Body of pancreas (tissue), 4 donors: ENCODE results near the gene OR6P1. TPM values are rescaled to one million over a fixed set of nuclear protein-coding genes. Genes with fewer than 3 reads are reported as not detected.

Experiments
- ATAC-seq: fragments of 150-250 bp; one replicate; pipeline ENCODE4 v1.9.1; 2016
- DNase-seq, 4 donors: peaks; one replicate each; pipeline ENCODE4 v3.0.0-alpha.2; 2019
- H3K27ac ChIP-seq, 4 donors: fragments of 200-600 bp; sonication (generic); 1 replicate in 3 of 4; 2 replicates in 1 of 4; pipeline versions ENCODE4 v1.5.1 to v1.6.1; 2016 to 2019; ENCODE audit warnings: mild to moderate bottlenecking in 1 of 4, mixed read lengths in 1 of 4, moderate library complexity in 1 of 4
- H3K27me3 ChIP-seq, 2 donors: fragments of 200-600 bp; sonication (generic); one replicate each; pipeline ENCODE4 v1.6.0; 2016; ENCODE audit warnings: mild to moderate bottlenecking in 1 of 2
- H3K36me3 ChIP-seq, 2 donors: fragments of 200-600 bp; sonication (generic); replicated peaks in 1 of 2; 2 replicates each; pipeline ENCODE4 v1.5.1; 2016; ENCODE audit warnings: low read depth in 2 of 2; ENCODE audit not compliant: insufficient read depth in 1 of 2
- H3K4me1 ChIP-seq: fragments of 200-600 bp; sonication (generic); one replicate; pipeline ENCODE4 v1.6.0; 2016
- H3K4me3 ChIP-seq, 2 donors: fragments of 200-600 bp; sonication (generic); 1 replicate in 1 of 2; 2 replicates in 1 of 2; pipeline ENCODE4 v1.5.1; 2016 to 2019
- H3K9me3 ChIP-seq, 3 donors: fragments of 200-600 bp; sonication (generic); 1 replicate in 2 of 3; 2 replicates in 1 of 3; pipeline ENCODE4 v1.5.1; 2016
- CTCF ChIP-seq, 7 experiments: fragments of 450-650 bp in 4 of 7; fragments of 200-600 bp in 3 of 7; sonication (generic) in 3 of 7; IDR thresholded peaks; one replicate each; pipeline ENCODE4 v1.5.1; 2016 to 2019; ENCODE audit warnings: antibody characterized with exemption in 7 of 7
- POLR2A ChIP-seq, 3 donors: fragments of 450-650 bp; IDR thresholded peaks; one replicate each; pipeline ENCODE4 v1.6.1; 2016; ENCODE audit warnings: antibody characterized with exemption in 3 of 3, mild to moderate bottlenecking in 2 of 3
- WGBS, 2 donors: methylation state at CpG; one replicate each; pipeline ENCODE4 v1.1.5; 2017; 5-methylcytosine and 5-hydroxymethylcytosine counted together
- intact Hi-C: fragments of 100-400 bp; cut with DNase I; formaldehyde crosslinking; loops from one replicate; pipeline ENCODE4 v1.15.1; 2023
- total RNA-seq, 2 donors: library from RNA; depleted of rRNA; stranded (reverse); fragments of >200 nt; gene quantifications; one replicate each; pipeline ENCODE4 v1.1.0, GENCODE V29; 2016

OR6P1 gene
- total RNA-seq, 2 donors from 2014 or later, result not detected

- 86 to 89% methylated on average over 2 of the region's 2 CpGs for WGBS, 2 donors
Measured at GRCh38 chr1:158600735-158601134, 30.4 kb upstream of the OR6P1 start.

GRCh38 chr1:158586942-158587341 is 16.6 kb upstream of the OR6P1 start:
- Histone ChIP-seq H3K4me3 (no peak overlapping the region), H3K4me1 (no peaks in the 10 kb centered on the region), H3K36me3 (no peaks in the 10 kb centered on the region), H3K9me3 (peaks cover 0 to 12% (median 0%) of the 10 kb centered on the region in 3 donors), H3K27me3 (no peaks in the 10 kb centered on the region), H3K27ac (no peak overlapping the region)
- DNase-seq (no peak), ATAC-seq (no peak)
- no peak for TF ChIP-seq CTCF (IDR thresholded peaks at IDR 0.05)
- no peak for TF ChIP-seq POLR2A (IDR thresholded peaks at IDR 0.05)
- 79% methylated on average over 1 of the region's 1 CpG for WGBS, 2 donors
- intact Hi-C loops, result no loop called here

More at GRCh38 chr1:158600735-158601134, 30.4 kb upstream of the OR6P1 start:
- Histone ChIP-seq H3K27me3 (no peaks in the 10 kb centered on the region), H3K9me3 (peaks cover 0 to 2% (median 0%) of the 10 kb centered on the region in 3 donors), H3K4me1 (no peaks in the 10 kb centered on the region), H3K36me3 (no peaks in the 10 kb centered on the region), H3K4me3 (no peak overlapping the region), H3K27ac (no peak overlapping the region)
- DNase-seq, result no peak
- TF ChIP-seq CTCF (IDR thresholded peaks at IDR 0.05) (no peak), POLR2A (IDR thresholded peaks at IDR 0.05) (no peak)
- no peak for ATAC-seq
- intact Hi-C loops, result no loop called here

- no peak overlapping the region for H3K4me3 ChIP-seq
- peaks cover 0 to 12% (median 0%) of the 10 kb centered on the region in 3 donors for H3K9me3 ChIP-seq
- H3K27me3 ChIP-seq, result no peaks in the 10 kb centered on the region
- TF ChIP-seq POLR2A (IDR thresholded peaks at IDR 0.05) (no peak), CTCF (IDR thresholded peaks at IDR 0.05) (no peak)
- DNase-seq, result no peak
- no peaks in the 10 kb centered on the region for H3K36me3 ChIP-seq
- WGBS, 2 donors, result 45 to 58% methylated on average over 4 of the region's 4 CpGs
- no peak overlapping the region for H3K27ac ChIP-seq
- H3K4me1 ChIP-seq, result no peaks in the 10 kb centered on the region
- no peak for ATAC-seq
- intact Hi-C loops, result no loop called here
Measured at GRCh38 chr1:158583962-158584361, 13.6 kb upstream of the OR6P1 start.

- ATAC-seq, result no peak
- no peak within 1 kb of the TSS for H3K4me3 ChIP-seq
- no peak within 1 kb of the TSS for H3K27ac ChIP-seq
- DNase-seq, result no peak
- H3K9me3 ChIP-seq, result no peaks in the 10 kb centered on the region
- WGBS, 2 donors, result 32 to 49% methylated on average over 1 of the region's 1 CpG
- no peaks in the 10 kb centered on the region for H3K4me1 ChIP-seq
- intact Hi-C loops, result no loop called here
- no peaks in the 10 kb centered on the region for H3K36me3 ChIP-seq
- H3K27me3 ChIP-seq, result no peaks in the 10 kb centered on the region
- TF ChIP-seq CTCF (IDR thresholded peaks at IDR 0.05), result no peak
- no peak for TF ChIP-seq POLR2A (IDR thresholded peaks at IDR 0.05)
Measured at GRCh38 chr1:158579733-158580132, 9.4 kb upstream of the OR6P1 start, which contains the start of gene OR10X1. Gene OR10X1, minus strand, starts transcription at chr1:158579899. Its CDS starts 0 bp downstream, at chr1:158579899.

GRCh38 chr1:158577561-158577960 is 7.2 kb upstream of the OR6P1 start:
- Histone ChIP-seq H3K27me3 (no peaks in the 10 kb centered on the region), H3K4me1 (no peaks in the 10 kb centered on the region), H3K4me3 (no peak overlapping the region), H3K9me3 (no peaks in the 10 kb centered on the region), H3K36me3 (no peaks in the 10 kb centered on the region), H3K27ac (no peak overlapping the region)
- TF ChIP-seq CTCF (IDR thresholded peaks at IDR 0.05), result no peak
- TF ChIP-seq POLR2A (IDR thresholded peaks at IDR 0.05), result no peak
- DNase-seq (no peak), ATAC-seq (no peak)
- WGBS, 2 donors, result 77 to 78% methylated on average over 3 of the region's 3 CpGs
- intact Hi-C loops, result no loop called here
